ENCODE data around the gene NT5C3A.

The NT5C3A gene

GRCh38 chr7:33075818-33076518 is 13.4 kb upstream of the NT5C3A start:
- no peak for DNase-seq (ENCODE audit: low read depth)

- no peak for DNase-seq (ENCODE audit: low read depth)
Measured at GRCh38 chr7:33073243-33073642, 10.7 kb upstream of the NT5C3A start.

- DNase-seq (ENCODE audit: low read depth), result no peak
Measured at GRCh38 chr7:33072471-33072870, 9.9 kb upstream of the NT5C3A start.

GRCh38 chr7:33070831-33071230 is 8.3 kb upstream of the NT5C3A start:
- DNase-seq (ENCODE audit: low read depth), result no peak

GRCh38 chr7:33070277-33070676 is 7.7 kb upstream of the NT5C3A start:
- no peak for DNase-seq (ENCODE audit: low read depth)

- no peak for DNase-seq (ENCODE audit: low read depth)
Measured at GRCh38 chr7:33067921-33068320, 5.3 kb upstream of the NT5C3A start.

- no peak for DNase-seq (ENCODE audit: low read depth)
Measured at GRCh38 chr7:33066771-33067170, 4.2 kb upstream of the NT5C3A start.

- no peak for DNase-seq (ENCODE audit: low read depth)
Measured at GRCh38 chr7:33065981-33066380, 3.4 kb upstream of the NT5C3A start.

GRCh38 chr7:33062782-33063443 is 337 bp upstream of the NT5C3A start:
- peak; percentile 80 for DNase-seq (ENCODE audit: low read depth)

- DNase-seq (ENCODE audit: low read depth), result no peak
Measured at GRCh38 chr7:33061282-33061937, 1.2 kb downstream of the NT5C3A start.

GRCh38 chr7:33059635-33060034 is 2.9 kb downstream of the NT5C3A start:
- DNase-seq (ENCODE audit: low read depth), result no peak

- DNase-seq (ENCODE audit: low read depth), result no peak
Measured at GRCh38 chr7:33055158-33055557, 7.4 kb downstream of the NT5C3A start.

GRCh38 chr7:33054261-33054964 is 8.2 kb downstream of the NT5C3A start:
- DNase-seq (ENCODE audit: low read depth), result no peak

GRCh38 chr7:33053721-33054120 is 8.9 kb downstream of the NT5C3A start:
- no peak for DNase-seq (ENCODE audit: low read depth)

GRCh38 chr7:33050535-33051318 is 11.8 kb downstream of the NT5C3A start:
- DNase-seq (ENCODE audit: low read depth), result no peak

GRCh38 chr7:33048704-33049103 is 13.9 kb downstream of the NT5C3A start:
- DNase-seq (ENCODE audit: low read depth), result no peak

- no peak for DNase-seq (ENCODE audit: low read depth)
Measured at GRCh38 chr7:33048257-33048656, 14.3 kb downstream of the NT5C3A start.

GRCh38 chr7:33044986-33045385 is 17.6 kb downstream of the NT5C3A start:
- no peak for DNase-seq (ENCODE audit: low read depth)

- no peak for DNase-seq (ENCODE audit: low read depth)
Measured at GRCh38 chr7:33044401-33044718, 18.2 kb downstream of the NT5C3A start.

GRCh38 chr7:33043501-33044400 is 18.8 kb downstream of the NT5C3A start:
- no peak for DNase-seq (ENCODE audit: low read depth)

Data from non-pigmented ciliary epithelial cell (primary cell).